GM23338 (cell line): Measurements from ENCODE around the gene MUC13. TPM values are rescaled to one million over a fixed set of nuclear protein-coding genes. Genes with fewer than 3 reads are reported as not detected.

Experiments
- ATAC-seq: fragments of 200-7000 bp; cut with Tn5 transposase; 3 replicates; pipeline ENCODE4 v1.9.1; 2020
- DNase-seq: peaks from one replicate; pipeline ENCODE4 v3.0.0-alpha.2; 2015; ENCODE audit warnings: low spot score
- H2AFZ ChIP-seq: fragments of 200-600 bp; sonication (generic); 2 replicates; pipeline ENCODE4 v1.8.0; 2016; ENCODE audit warnings: antibody characterized with exemption, mild to moderate bottlenecking, moderate library complexity
- H3F3A ChIP-seq: fragments of 200-600 bp; sonication (generic); replicated peaks from 2 replicates; pipeline ENCODE4 v1.8.0; 2017; ENCODE audit warnings: antibody characterized with exemption, mixed run types, low read depth
- H3K27ac ChIP-seq: fragments of 200-600 bp; sonication (generic); 2 replicates; pipeline ENCODE4 v1.6.1; 2016; ENCODE audit warnings: low read depth
- H3K27me3 ChIP-seq: fragments of 200-600 bp; sonication (generic); 2 replicates; pipeline ENCODE4 v1.8.0; 2016; ENCODE audit warnings: mild to moderate bottlenecking, mixed run types, moderate library complexity; ENCODE audit not compliant: insufficient read depth
- H3K36me3 ChIP-seq: fragments of 200-600 bp; sonication (generic); 2 replicates; pipeline ENCODE4 v1.8.0; 2016; ENCODE audit warnings: mild to moderate bottlenecking; ENCODE audit not compliant: insufficient read depth
- H3K4me1 ChIP-seq: fragments of 200-600 bp; sonication (generic); 2 replicates; pipeline ENCODE4 v1.8.0; 2016; ENCODE audit warnings: mild to moderate bottlenecking, moderate library complexity; ENCODE audit not compliant: insufficient read depth
- H3K4me2 ChIP-seq: fragments of 200-600 bp; sonication (generic); 2 replicates; pipeline ENCODE4 v1.7.1; 2017; ENCODE audit warnings: mixed run types
- H3K4me3 ChIP-seq: fragments of 200-600 bp; sonication (generic); 2 replicates; pipeline ENCODE4 v1.6.1; 2016; ENCODE audit warnings: mixed run types
- H3K79me2 ChIP-seq: fragments of 200-600 bp; sonication (generic); replicated peaks from 2 replicates; pipeline ENCODE4 v1.8.0; 2017; ENCODE audit warnings: mild to moderate bottlenecking; ENCODE audit not compliant: insufficient read depth
- H3K9me2 ChIP-seq: fragments of 200-600 bp; sonication (generic); 2 replicates; pipeline ENCODE4 v1.8.0; 2017; ENCODE audit not compliant: insufficient read depth
- H4K20me1 ChIP-seq: fragments of 200-600 bp; sonication (generic); replicated peaks from 2 replicates; pipeline ENCODE4 v1.8.0; 2017; ENCODE audit warnings: mild to moderate bottlenecking; ENCODE audit not compliant: insufficient read depth
- H3K27ac Mint-ChIP-seq: 2 replicates; pipeline ENCODE4 v1.8.0; 2020; ENCODE audit warnings: inconsistent platforms, mild to moderate bottlenecking, moderate library complexity, mixed read lengths
- H3K27me3 Mint-ChIP-seq: 3 replicates; pipeline ENCODE4 v1.8.0; 2022; ENCODE audit warnings: low read depth, mild to moderate bottlenecking, moderate library complexity, mixed read lengths, inconsistent platforms; ENCODE audit not compliant: insufficient read depth, poor library complexity
- H3K36me3 Mint-ChIP-seq: 3 replicates; pipeline ENCODE4 v1.8.0; 2021; ENCODE audit warnings: low read depth, mild to moderate bottlenecking, inconsistent platforms, moderate library complexity, mixed read lengths
- H3K4me1 Mint-ChIP-seq: 3 replicates; pipeline ENCODE4 v1.8.0; 2020; ENCODE audit warnings: mild to moderate bottlenecking, inconsistent platforms, mixed read lengths
- H3K4me3 Mint-ChIP-seq: 3 replicates; pipeline ENCODE4 v1.8.0; 2021; ENCODE audit warnings: moderate library complexity, mild to moderate bottlenecking, inconsistent platforms, mixed read lengths
- H3K9me3 Mint-ChIP-seq: 3 replicates; pipeline ENCODE4 v1.8.0; 2020; ENCODE audit warnings: moderate library complexity, mild to moderate bottlenecking, inconsistent platforms, mixed read lengths
- CREB1 ChIP-seq: fragments of 250-450 bp; sonication (Bioruptor Pico); IDR thresholded peaks from 2 replicates; pipeline ENCODE4 v1.5.0; 2020; ENCODE audit warnings: low read depth, mild to moderate bottlenecking, moderate library complexity
- CTCF ChIP-seq, 2 experiments: fragments of 200-600 bp in 1 of 2; sonication (generic) in 1 of 2; conservative IDR thresholded peaks; 2 replicates each; pipeline versions ENCODE4 v1.5.1 to v1.6.1; 2016 to 2017; ENCODE audit warnings: antibody characterized with exemption in 2 of 2, low read depth in 2 of 2, mild to moderate bottlenecking in 2 of 2, moderate library complexity in 1 of 2
- EZH2 ChIP-seq: fragments of 200-600 bp; sonication (generic); IDR thresholded peaks from one replicate; pipeline ENCODE4 v1.8.0; 2017; ENCODE audit warnings: antibody characterized with exemption, mild to moderate bottlenecking, low read depth; ENCODE audit not compliant: unreplicated experiment
- EZH2phosphoT487 ChIP-seq: fragments of 200-600 bp; sonication (generic); IDR thresholded peaks from one replicate; pipeline ENCODE4 v1.8.1; 2018; ENCODE audit warnings: antibody characterized with exemption; ENCODE audit not compliant: unreplicated experiment
- JUNB ChIP-seq: IDR thresholded peaks from one replicate; pipeline ENCODE4 v1.6.1; 2016; ENCODE audit warnings: antibody characterized with exemption; ENCODE audit not compliant: unreplicated experiment
- NANOG ChIP-seq: IDR thresholded peaks from 2 replicates; pipeline ENCODE4 v1.6.1; 2016; ENCODE audit warnings: antibody characterized with exemption, borderline replicate concordance
- POLR2AphosphoS5 ChIP-seq: IDR thresholded peaks from 2 replicates; pipeline ENCODE4 v1.6.1; 2016; ENCODE audit warnings: antibody characterized with exemption, low read depth
- REST ChIP-seq: IDR thresholded peaks from one replicate; pipeline ENCODE4 v1.6.1; 2018; ENCODE audit warnings: antibody characterized with exemption; ENCODE audit not compliant: unreplicated experiment
- STAT1 ChIP-seq: IDR thresholded peaks from one replicate; pipeline ENCODE4 v1.6.1; 2016; ENCODE audit warnings: antibody characterized with exemption; ENCODE audit not compliant: unreplicated experiment
- ZNF114 ChIP-seq: fragments of 250-450 bp; sonication (Bioruptor Pico); IDR thresholded peaks from 2 replicates; pipeline ENCODE4 v1.5.0; 2020; ENCODE audit warnings: mild to moderate bottlenecking, moderate library complexity
- polyA plus RNA-seq: library from polyadenylated mRNA; unstranded; fragments of >200 nt; fragmentation: Nextera tagmentation; extraction: Ambion mirVana; gene quantifications from 2 replicates; pipeline ENCODE4 v1.2.1, GENCODE V29; 2016
- total RNA-seq: library from RNA; depleted of rRNA; stranded (reverse); fragments of >200 nt; shearing (Covaris generic); gene quantifications from 2 replicates; pipeline ENCODE4 v1.2.3, GENCODE V29; 2014
- TF ChIP-seq, protein P1 (sequence below): IDR thresholded peaks from 2 replicates; pipeline ENCODE4 v1.6.1; 2016; ENCODE audit warnings: antibody characterized with exemption

Gene MUC13
- total and polyA plus RNA-seq, 2 experiments from 2014 or later: not detected

GRCh38 chr3:124895756-124896155 lies 38.8 kb downstream of the MUC13 start:
- Histone ChIP-seq H3K36me3 (no peaks in the 10 kb centered on the region), H3K4me1 (peaks cover 8% of the 10 kb centered on the region), H2AFZ (no peak overlapping the region), H3K4me2 (no peak overlapping the region), H3K9me2 (no peaks in the 10 kb centered on the region; the same call in 1 of the 2 replicates), H3K27ac (no peak overlapping the region), H3K4me3 (no peak overlapping the region), H4K20me1 (no peaks in the 10 kb centered on the region), H3K27me3 (no peaks in the 10 kb centered on the region), H3K79me2 (no peaks in the 10 kb centered on the region), H3F3A (no peaks in the 10 kb centered on the region)
- no peaks in the 10 kb centered on the region for H3K36me3 Mint-ChIP-seq
- no peak overlapping the region for H3K4me3 Mint-ChIP-seq
- peaks cover 6% of the 10 kb centered on the region for H3K27me3 Mint-ChIP-seq
- H3K4me1 Mint-ChIP-seq: peaks cover 8% of the 10 kb centered on the region
- no peak for ATAC-seq
- no peak for TF ChIP-seq CREB1 (CRISPR knock-in tag)
- no peak for TF ChIP-seq EZH2
- TF ChIP-seq JUNB: no peak
- no peak for TF ChIP-seq CTCF (conservative IDR thresholded peaks at IDR 0.05; ENCODE audit: low read depth in 2 of 2)
- DNase-seq: no peak
- no peak overlapping the region for H3K27ac Mint-ChIP-seq
- no peaks in the 10 kb centered on the region for H3K9me3 Mint-ChIP-seq

GRCh38 chr3:124893526-124893925 lies 41.0 kb downstream of the MUC13 start:
- peaks cover 4% of the 10 kb centered on the region for H3K4me1 ChIP-seq
- no peaks in the 10 kb centered on the region for H3K27me3 ChIP-seq
- H3K36me3 ChIP-seq: no peaks in the 10 kb centered on the region
- no peak overlapping the region for H3K4me3 ChIP-seq
- DNase-seq (no peak), ATAC-seq (no peak)
- peaks cover under 1% of the 10 kb centered on the region; the same call in 1 of the 2 replicates for H3F3A ChIP-seq
- no peak overlapping the region for H3K27ac Mint-ChIP-seq
- H3K4me2 ChIP-seq: no peak overlapping the region
- no peak overlapping the region for H2AFZ ChIP-seq
- no peak overlapping the region for H3K27ac ChIP-seq
- no peaks in the 10 kb centered on the region for H4K20me1 ChIP-seq
- H3K9me3 Mint-ChIP-seq: no peaks in the 10 kb centered on the region
- no peaks in the 10 kb centered on the region for H3K79me2 ChIP-seq
- no peaks in the 10 kb centered on the region; the same call in 1 of the 2 replicates for H3K9me2 ChIP-seq
- no peaks in the 10 kb centered on the region for H3K36me3 Mint-ChIP-seq
- H3K27me3 Mint-ChIP-seq: peaks cover 3% of the 10 kb centered on the region
- H3K4me1 Mint-ChIP-seq: peaks cover 21% of the 10 kb centered on the region
- no peak overlapping the region for H3K4me3 Mint-ChIP-seq
- TF ChIP-seq ZNF114 (no peak), STAT1 (no peak), POLR2AphosphoS5 (no peak), REST (no peak), EZH2phosphoT487 (no peak), CREB1 (CRISPR knock-in tag) (no peak), CTCF (conservative IDR thresholded peaks at IDR 0.05; ENCODE audit: low read depth in 2 of 2) (no peak), NANOG (no peak)
- TF ChIP-seq, protein P1, sequence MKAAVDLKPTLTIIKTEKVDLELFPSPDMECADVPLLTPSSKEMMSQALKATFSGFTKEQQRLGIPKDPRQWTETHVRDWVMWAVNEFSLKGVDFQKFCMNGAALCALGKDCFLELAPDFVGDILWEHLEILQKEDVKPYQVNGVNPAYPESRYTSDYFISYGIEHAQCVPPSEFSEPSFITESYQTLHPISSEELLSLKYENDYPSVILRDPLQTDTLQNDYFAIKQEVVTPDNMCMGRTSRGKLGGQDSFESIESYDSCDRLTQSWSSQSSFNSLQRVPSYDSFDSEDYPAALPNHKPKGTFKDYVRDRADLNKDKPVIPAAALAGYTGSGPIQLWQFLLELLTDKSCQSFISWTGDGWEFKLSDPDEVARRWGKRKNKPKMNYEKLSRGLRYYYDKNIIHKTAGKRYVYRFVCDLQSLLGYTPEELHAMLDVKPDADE: no peak
